Measurements from ENCODE around the gene ZNHIT3. TPM values are rescaled to one million over a fixed set of nuclear protein-coding genes. Genes with fewer than 3 reads are reported as not detected.

The ZNHIT3 gene
- total and polyA plus RNA-seq, 4 donors = 8.1 to 24.2 (median 19.1) TPM

DNA sequence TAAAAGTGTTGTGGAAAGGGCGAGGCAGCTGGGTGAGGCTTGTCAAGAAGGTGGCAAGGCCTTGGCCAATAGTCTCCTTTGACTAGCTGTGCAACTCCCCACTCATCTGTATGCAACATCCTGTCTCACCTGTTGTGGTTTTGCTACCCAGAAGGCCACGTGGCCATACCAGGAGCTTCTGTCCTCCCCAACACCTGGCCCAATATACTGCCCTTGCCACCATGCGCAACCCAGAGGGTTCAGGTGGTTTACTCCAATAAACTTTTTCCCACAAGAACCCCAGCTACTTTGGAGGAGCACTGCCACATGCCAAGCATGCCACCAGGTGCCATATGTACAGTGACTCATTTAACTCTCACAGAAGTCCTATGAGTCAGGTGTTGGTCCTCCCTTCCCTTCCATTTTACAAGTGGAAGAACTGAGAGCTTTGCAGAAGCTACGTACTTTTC lies 38.0 kb downstream of the ZNHIT3 start (continued):
- TF ChIP-seq, protein P1, sequence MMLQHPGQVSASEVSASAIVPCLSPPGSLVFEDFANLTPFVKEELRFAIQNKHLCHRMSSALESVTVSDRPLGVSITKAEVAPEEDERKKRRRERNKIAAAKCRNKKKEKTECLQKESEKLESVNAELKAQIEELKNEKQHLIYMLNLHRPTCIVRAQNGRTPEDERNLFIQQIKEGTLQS (IDR thresholded peaks at IDR 0.05) = no peak
- TF ChIP-seq, protein P2, sequence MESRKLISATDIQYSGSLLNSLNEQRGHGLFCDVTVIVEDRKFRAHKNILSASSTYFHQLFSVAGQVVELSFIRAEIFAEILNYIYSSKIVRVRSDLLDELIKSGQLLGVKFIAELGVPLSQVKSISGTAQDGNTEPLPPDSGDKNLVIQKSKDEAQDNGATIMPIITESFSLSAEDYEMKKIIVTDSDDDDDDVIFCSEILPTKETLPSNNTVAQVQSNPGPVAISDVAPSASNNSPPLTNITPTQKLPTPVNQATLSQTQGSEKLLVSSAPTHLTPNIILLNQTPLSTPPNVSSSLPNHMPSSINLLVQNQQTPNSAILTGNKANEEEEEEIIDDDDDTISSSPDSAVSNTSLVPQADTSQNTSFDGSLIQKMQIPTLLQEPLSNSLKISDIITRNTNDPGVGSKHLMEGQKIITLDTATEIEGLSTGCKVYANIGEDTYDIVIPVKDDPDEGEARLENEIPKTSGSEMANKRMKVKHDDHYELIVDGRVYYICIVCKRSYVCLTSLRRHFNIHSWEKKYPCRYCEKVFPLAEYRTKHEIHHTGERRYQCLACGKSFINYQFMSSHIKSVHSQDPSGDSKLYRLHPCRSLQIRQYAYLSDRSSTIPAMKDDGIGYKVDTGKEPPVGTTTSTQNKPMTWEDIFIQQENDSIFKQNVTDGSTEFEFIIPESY (IDR thresholded peaks at IDR 0.05) = no peak

DNA sequence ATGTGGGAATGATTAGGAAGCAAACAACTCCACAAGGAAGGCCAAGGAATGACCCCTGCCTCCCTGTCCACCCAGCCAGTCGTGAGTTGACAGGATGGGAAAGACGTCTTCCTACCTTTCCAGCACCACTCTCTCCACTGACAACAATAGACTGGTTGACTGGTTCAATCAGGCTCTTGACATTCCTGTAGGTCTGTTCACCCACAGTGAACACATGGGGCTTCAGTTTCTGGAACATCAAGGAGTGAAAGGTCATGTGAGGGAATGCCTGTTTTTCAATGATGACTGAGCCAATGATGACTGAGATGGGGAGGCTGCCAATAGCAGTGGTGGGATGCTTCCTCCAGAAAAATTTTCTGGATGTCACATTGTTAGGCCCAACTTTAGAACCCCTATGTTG lies 38.6 kb downstream of the ZNHIT3 start:
- H3K4me3 ChIP-seq (ENCODE audit: low read depth in 1 of 3, low read length in 3 of 3) = no peak overlapping the region
- DNase-seq (ENCODE audit: low spot score) = no peak
- 94% methylated on average over 2 of the region's 2 CpGs for WGBS
- no peak overlapping the region for H3K27ac ChIP-seq (ENCODE audit: low read depth in 1 of 2, low read length in 2 of 2)
- TF ChIP-seq FOXA2 (IDR thresholded peaks at IDR 0.05) (no peak), GABPA (IDR thresholded peaks at IDR 0.05 in 1 of 2, conservative IDR thresholded peaks at IDR 0.05 in 1 of 2) (no peak), TAF1 (conservative IDR thresholded peaks at IDR 0.05) (no peak), RXRA (IDR thresholded peaks at IDR 0.05) (no peak), EGR1 (IDR thresholded peaks at IDR 0.05; ENCODE audit: low read depth in 2 of 2) (no peak), HNF4A (conservative IDR thresholded peaks at IDR 0.05) (no peak), HNF4G (IDR thresholded peaks at IDR 0.05) (no peak), FOXA1 (IDR thresholded peaks at IDR 0.05) (no peak), JUND (IDR thresholded peaks at IDR 0.05) (no peak), NR2F2 (IDR thresholded peaks at IDR 0.05) (no peak), SP1 (IDR thresholded peaks at IDR 0.05) (no peak), YY1 (IDR thresholded peaks at IDR 0.05) (no peak), RAD21 (IDR thresholded peaks at IDR 0.05) (no peak)
- TF ChIP-seq, protein P3, sequence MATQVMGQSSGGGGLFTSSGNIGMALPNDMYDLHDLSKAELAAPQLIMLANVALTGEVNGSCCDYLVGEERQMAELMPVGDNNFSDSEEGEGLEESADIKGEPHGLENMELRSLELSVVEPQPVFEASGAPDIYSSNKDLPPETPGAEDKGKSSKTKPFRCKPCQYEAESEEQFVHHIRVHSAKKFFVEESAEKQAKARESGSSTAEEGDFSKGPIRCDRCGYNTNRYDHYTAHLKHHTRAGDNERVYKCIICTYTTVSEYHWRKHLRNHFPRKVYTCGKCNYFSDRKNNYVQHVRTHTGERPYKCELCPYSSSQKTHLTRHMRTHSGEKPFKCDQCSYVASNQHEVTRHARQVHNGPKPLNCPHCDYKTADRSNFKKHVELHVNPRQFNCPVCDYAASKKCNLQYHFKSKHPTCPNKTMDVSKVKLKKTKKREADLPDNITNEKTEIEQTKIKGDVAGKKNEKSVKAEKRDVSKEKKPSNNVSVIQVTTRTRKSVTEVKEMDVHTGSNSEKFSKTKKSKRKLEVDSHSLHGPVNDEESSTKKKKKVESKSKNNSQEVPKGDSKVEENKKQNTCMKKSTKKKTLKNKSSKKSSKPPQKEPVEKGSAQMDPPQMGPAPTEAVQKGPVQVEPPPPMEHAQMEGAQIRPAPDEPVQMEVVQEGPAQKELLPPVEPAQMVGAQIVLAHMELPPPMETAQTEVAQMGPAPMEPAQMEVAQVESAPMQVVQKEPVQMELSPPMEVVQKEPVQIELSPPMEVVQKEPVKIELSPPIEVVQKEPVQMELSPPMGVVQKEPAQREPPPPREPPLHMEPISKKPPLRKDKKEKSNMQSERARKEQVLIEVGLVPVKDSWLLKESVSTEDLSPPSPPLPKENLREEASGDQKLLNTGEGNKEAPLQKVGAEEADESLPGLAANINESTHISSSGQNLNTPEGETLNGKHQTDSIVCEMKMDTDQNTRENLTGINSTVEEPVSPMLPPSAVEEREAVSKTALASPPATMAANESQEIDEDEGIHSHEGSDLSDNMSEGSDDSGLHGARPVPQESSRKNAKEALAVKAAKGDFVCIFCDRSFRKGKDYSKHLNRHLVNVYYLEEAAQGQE (IDR thresholded peaks at IDR 0.05) = no peak
- TF ChIP-seq, protein P4, sequence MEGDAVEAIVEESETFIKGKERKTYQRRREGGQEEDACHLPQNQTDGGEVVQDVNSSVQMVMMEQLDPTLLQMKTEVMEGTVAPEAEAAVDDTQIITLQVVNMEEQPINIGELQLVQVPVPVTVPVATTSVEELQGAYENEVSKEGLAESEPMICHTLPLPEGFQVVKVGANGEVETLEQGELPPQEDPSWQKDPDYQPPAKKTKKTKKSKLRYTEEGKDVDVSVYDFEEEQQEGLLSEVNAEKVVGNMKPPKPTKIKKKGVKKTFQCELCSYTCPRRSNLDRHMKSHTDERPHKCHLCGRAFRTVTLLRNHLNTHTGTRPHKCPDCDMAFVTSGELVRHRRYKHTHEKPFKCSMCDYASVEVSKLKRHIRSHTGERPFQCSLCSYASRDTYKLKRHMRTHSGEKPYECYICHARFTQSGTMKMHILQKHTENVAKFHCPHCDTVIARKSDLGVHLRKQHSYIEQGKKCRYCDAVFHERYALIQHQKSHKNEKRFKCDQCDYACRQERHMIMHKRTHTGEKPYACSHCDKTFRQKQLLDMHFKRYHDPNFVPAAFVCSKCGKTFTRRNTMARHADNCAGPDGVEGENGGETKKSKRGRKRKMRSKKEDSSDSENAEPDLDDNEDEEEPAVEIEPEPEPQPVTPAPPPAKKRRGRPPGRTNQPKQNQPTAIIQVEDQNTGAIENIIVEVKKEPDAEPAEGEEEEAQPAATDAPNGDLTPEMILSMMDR (IDR thresholded peaks at IDR 0.05; ENCODE audit: low read depth, low read length, missing input control) = no peak
- TF ChIP-seq, protein P5, sequence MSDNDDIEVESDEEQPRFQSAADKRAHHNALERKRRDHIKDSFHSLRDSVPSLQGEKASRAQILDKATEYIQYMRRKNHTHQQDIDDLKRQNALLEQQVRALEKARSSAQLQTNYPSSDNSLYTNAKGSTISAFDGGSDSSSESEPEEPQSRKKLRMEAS (IDR thresholded peaks at IDR 0.05) = no peak
- no peak overlapping the region for H3K9ac ChIP-seq (ENCODE audit: low read depth in 1 of 2, low read length in 2 of 2)
- H3K27me3 ChIP-seq (ENCODE audit: control insufficient read depth in 4 of 4, insufficient read depth in 4 of 4, low read length in 3 of 4) = no peaks in the 10 kb centered on the region
- H3K9me3 ChIP-seq (ENCODE audit: control insufficient read depth in 4 of 4, low read length in 3 of 4) = no peaks in the 10 kb centered on the region
- peaks cover 17 to 55% (median 35%) of the 10 kb centered on the region in 4 donors for H3K36me3 ChIP-seq (ENCODE audit: control insufficient read depth in 4 of 4, insufficient read depth in 3 of 4, low read depth in 1 of 4, low read length in 3 of 4)
- no peaks in the 10 kb centered on the region for H3K4me1 ChIP-seq (ENCODE audit: control insufficient read depth in 4 of 4, insufficient read depth in 4 of 4, low read length in 3 of 4)
